ENCODE results near the gene C20orf204. TPM values are rescaled to one million over a fixed set of nuclear protein-coding genes. Genes with fewer than 3 reads are reported as not detected.
A peak's percentile ranks its signal among the peaks of the same experiment; 100 is the strongest.

Gene C20orf204
- polyA plus RNA-seq, 4 donors: 0.91 to 2.4 (median 1.6) TPM

GRCh38 chr20:64050261-64051032 is 14.5 kb downstream of the C20orf204 start:
- no peak overlapping the region for H3K4me3 ChIP-seq (ENCODE audit: low read depth in 1 of 3, low read length in 3 of 3)
- DNase-seq (no peak), FAIRE-seq (no peak)
- no peaks in the 10 kb centered on the region for H3K9me3 ChIP-seq (ENCODE audit: control insufficient read depth in 2 of 2, insufficient read depth in 1 of 2, low read depth in 1 of 2, low read length in 1 of 2)
- peak overlapping the region in 1 of 3 donors; percentile 78 for H3K27ac ChIP-seq (ENCODE audit: low read depth in 1 of 3, low read length in 2 of 3)
- WGBS, 3 donors: 56 to 69% (median 57%) methylated on average over 21 to 23 of the region's 23 CpGs
- peaks cover 0 to 2% (median 0%) of the 10 kb centered on the region in 3 donors for H3K36me3 ChIP-seq (ENCODE audit: control insufficient read depth in 3 of 3, insufficient read depth in 2 of 3, low read depth in 1 of 3, low read length in 3 of 3)
- H3K4me1 ChIP-seq (ENCODE audit: control insufficient read depth in 3 of 3, insufficient read depth in 2 of 3, low read depth in 1 of 3, low read length in 2 of 3): peaks cover 0 to 5% (median 3%) of the 10 kb centered on the region in 3 donors
- H3K27me3 ChIP-seq (ENCODE audit: control insufficient read depth in 3 of 3, insufficient read depth in 3 of 3, low read length in 3 of 3): peaks cover 28 to 83% (median 46%) of the 10 kb centered on the region in 3 donors

- H3K36me3 ChIP-seq (ENCODE audit: control insufficient read depth in 3 of 3, insufficient read depth in 2 of 3, low read depth in 1 of 3, low read length in 3 of 3): peaks cover 0 to 2% (median 0%) of the 10 kb centered on the region in 3 donors
- peaks cover 0 to 5% (median 3%) of the 10 kb centered on the region in 3 donors for H3K4me1 ChIP-seq (ENCODE audit: control insufficient read depth in 3 of 3, insufficient read depth in 2 of 3, low read depth in 1 of 3, low read length in 2 of 3)
- no peaks in the 10 kb centered on the region for H3K9me3 ChIP-seq (ENCODE audit: control insufficient read depth in 2 of 2, insufficient read depth in 1 of 2, low read depth in 1 of 2, low read length in 1 of 2)
- DNase-seq (no peak), FAIRE-seq (no peak)
- H3K27me3 ChIP-seq (ENCODE audit: control insufficient read depth in 3 of 3, insufficient read depth in 3 of 3, low read length in 3 of 3): peaks cover 28 to 83% (median 45%) of the 10 kb centered on the region in 3 donors
- peak overlapping the region in 1 of 3 donors; percentile 78 for H3K27ac ChIP-seq (ENCODE audit: low read depth in 1 of 3, low read length in 2 of 3)
- WGBS, 3 donors: 61 to 75% (median 64%) methylated on average over 11 of the region's 11 CpGs
- H3K4me3 ChIP-seq (ENCODE audit: low read depth in 1 of 3, low read length in 3 of 3): no peak overlapping the region
Measured at GRCh38 chr20:64051033-64051452, 15.1 kb downstream of the C20orf204 start.

- Histone ChIP-seq H3K4me1 (ENCODE audit: control insufficient read depth in 3 of 3, insufficient read depth in 2 of 3, low read depth in 1 of 3, low read length in 2 of 3) (peaks cover 0 to 5% (median 3%) of the 10 kb centered on the region in 3 donors), H3K27ac (ENCODE audit: low read depth in 1 of 3, low read length in 2 of 3) (peak overlapping the region in 1 of 3 donors; percentile 78), H3K9me3 (ENCODE audit: control insufficient read depth in 2 of 2, insufficient read depth in 1 of 2, low read depth in 1 of 2, low read length in 1 of 2) (no peaks in the 10 kb centered on the region), H3K36me3 (ENCODE audit: control insufficient read depth in 3 of 3, insufficient read depth in 2 of 3, low read depth in 1 of 3, low read length in 3 of 3) (peaks cover 0 to 2% (median 0%) of the 10 kb centered on the region in 3 donors), H3K27me3 (ENCODE audit: control insufficient read depth in 3 of 3, insufficient read depth in 3 of 3, low read length in 3 of 3) (peaks cover 27 to 82% (median 41%) of the 10 kb centered on the region in 3 donors), H3K4me3 (ENCODE audit: low read depth in 1 of 3, low read length in 3 of 3) (no peak overlapping the region)
- DNase-seq (no peak), FAIRE-seq (no peak)
- 67 to 72% (median 69%) methylated on average over 15 of the region's 15 CpGs for WGBS, 3 donors
Measured at GRCh38 chr20:64051561-64052325, 15.8 kb downstream of the C20orf204 start.

GRCh38 chr20:64052326-64052722 is 16.3 kb downstream of the C20orf204 start:
- WGBS, 3 donors: 69 to 81% (median 79%) methylated on average over 10 of the region's 10 CpGs
- FAIRE-seq (no peak), DNase-seq (no peak)
- peaks cover 21 to 79% (median 37%) of the 10 kb centered on the region in 3 donors for H3K27me3 ChIP-seq (ENCODE audit: control insufficient read depth in 3 of 3, insufficient read depth in 3 of 3, low read length in 3 of 3)
- H3K36me3 ChIP-seq (ENCODE audit: control insufficient read depth in 3 of 3, insufficient read depth in 2 of 3, low read depth in 1 of 3, low read length in 3 of 3): peaks cover 0 to 1% (median 0%) of the 10 kb centered on the region in 3 donors
- no peaks in the 10 kb centered on the region for H3K9me3 ChIP-seq (ENCODE audit: control insufficient read depth in 2 of 2, insufficient read depth in 1 of 2, low read depth in 1 of 2, low read length in 1 of 2)
- no peak overlapping the region for H3K4me3 ChIP-seq (ENCODE audit: low read depth in 1 of 3, low read length in 3 of 3)
- H3K27ac ChIP-seq (ENCODE audit: low read depth in 1 of 3, low read length in 2 of 3): peak overlapping the region in 1 of 3 donors; percentile 76
- peaks cover 0 to 5% (median 3%) of the 10 kb centered on the region in 3 donors for H3K4me1 ChIP-seq (ENCODE audit: control insufficient read depth in 3 of 3, insufficient read depth in 2 of 3, low read depth in 1 of 3, low read length in 2 of 3)

- WGBS, 3 donors: 47 to 74% (median 60%) methylated on average over 32 to 33 of the region's 33 CpGs
- peaks cover 16 to 76% (median 32%) of the 10 kb centered on the region in 3 donors for H3K27me3 ChIP-seq (ENCODE audit: control insufficient read depth in 3 of 3, insufficient read depth in 3 of 3, low read length in 3 of 3)
- FAIRE-seq (no peak), DNase-seq (no peak)
- H3K36me3 ChIP-seq (ENCODE audit: control insufficient read depth in 3 of 3, insufficient read depth in 2 of 3, low read depth in 1 of 3, low read length in 3 of 3): no peaks in the 10 kb centered on the region
- peaks cover 0 to 5% (median 0%) of the 10 kb centered on the region in 3 donors for H3K4me1 ChIP-seq (ENCODE audit: control insufficient read depth in 3 of 3, insufficient read depth in 2 of 3, low read depth in 1 of 3, low read length in 2 of 3)
- peak overlapping the region in 2 of 3 donors; percentile 38 to 76 for H3K27ac ChIP-seq (ENCODE audit: low read depth in 1 of 3, low read length in 2 of 3)
- no peaks in the 10 kb centered on the region for H3K9me3 ChIP-seq (ENCODE audit: control insufficient read depth in 2 of 2, insufficient read depth in 1 of 2, low read depth in 1 of 2, low read length in 1 of 2)
- no peak overlapping the region for H3K4me3 ChIP-seq (ENCODE audit: low read depth in 1 of 3, low read length in 3 of 3)
Measured at GRCh38 chr20:64052987-64053840, 17.2 kb downstream of the C20orf204 start.

GRCh38 chr20:64053841-64054661 is 18.1 kb downstream of the C20orf204 start:
- Histone ChIP-seq H3K27me3 (ENCODE audit: control insufficient read depth in 3 of 3, insufficient read depth in 3 of 3, low read length in 3 of 3) (peaks cover 7 to 79% (median 27%) of the 10 kb centered on the region in 3 donors), H3K27ac (ENCODE audit: low read depth in 1 of 3, low read length in 2 of 3) (peak overlapping the region in 2 of 3 donors; percentile 38 to 82), H3K36me3 (ENCODE audit: control insufficient read depth in 3 of 3, insufficient read depth in 2 of 3, low read depth in 1 of 3, low read length in 3 of 3) (no peaks in the 10 kb centered on the region), H3K4me1 (ENCODE audit: control insufficient read depth in 3 of 3, insufficient read depth in 2 of 3, low read depth in 1 of 3, low read length in 2 of 3) (peaks cover 0 to 5% (median 0%) of the 10 kb centered on the region in 3 donors), H3K9me3 (ENCODE audit: control insufficient read depth in 2 of 2, insufficient read depth in 1 of 2, low read depth in 1 of 2, low read length in 1 of 2) (no peaks in the 10 kb centered on the region), H3K4me3 (ENCODE audit: low read depth in 1 of 3, low read length in 3 of 3) (no peak overlapping the region)
- FAIRE-seq: no peak
- DNase-seq: peak in 1 of 2 donors; percentile 33
- 32 to 38% (median 32%) methylated on average over 16 to 17 of the region's 17 CpGs for WGBS, 3 donors

GRCh38 chr20:64055396-64055892 is 19.5 kb downstream of the C20orf204 start:
- H3K4me3 ChIP-seq (ENCODE audit: low read depth in 1 of 3, low read length in 3 of 3): no peak overlapping the region
- FAIRE-seq: no peak
- H3K36me3 ChIP-seq (ENCODE audit: control insufficient read depth in 3 of 3, insufficient read depth in 2 of 3, low read depth in 1 of 3, low read length in 3 of 3): no peaks in the 10 kb centered on the region
- H3K4me1 ChIP-seq (ENCODE audit: control insufficient read depth in 3 of 3, insufficient read depth in 2 of 3, low read depth in 1 of 3, low read length in 2 of 3): peaks cover 0 to 3% (median 0%) of the 10 kb centered on the region in 3 donors
- no peak for DNase-seq
- H3K9me3 ChIP-seq (ENCODE audit: control insufficient read depth in 2 of 2, insufficient read depth in 1 of 2, low read depth in 1 of 2, low read length in 1 of 2): no peaks in the 10 kb centered on the region
- H3K27me3 ChIP-seq (ENCODE audit: control insufficient read depth in 3 of 3, insufficient read depth in 3 of 3, low read length in 3 of 3): peaks cover 4 to 76% (median 20%) of the 10 kb centered on the region in 3 donors
- 40 to 72% (median 69%) methylated on average over 2 to 9 of the region's 9 CpGs for WGBS, 3 donors
- peak overlapping the region in 1 of 3 donors; percentile 83 for H3K27ac ChIP-seq (ENCODE audit: low read depth in 1 of 3, low read length in 2 of 3)

All from small intestine (tissue), 7 donors.